ENCODE results near the gene PKD1. TPM values are rescaled to one million over a fixed set of nuclear protein-coding genes. Genes with fewer than 3 reads are reported as not detected.

The PKD1 gene
- total RNA-seq, 1 donor from 2014 or later, result 70.0 TPM

DNA sequence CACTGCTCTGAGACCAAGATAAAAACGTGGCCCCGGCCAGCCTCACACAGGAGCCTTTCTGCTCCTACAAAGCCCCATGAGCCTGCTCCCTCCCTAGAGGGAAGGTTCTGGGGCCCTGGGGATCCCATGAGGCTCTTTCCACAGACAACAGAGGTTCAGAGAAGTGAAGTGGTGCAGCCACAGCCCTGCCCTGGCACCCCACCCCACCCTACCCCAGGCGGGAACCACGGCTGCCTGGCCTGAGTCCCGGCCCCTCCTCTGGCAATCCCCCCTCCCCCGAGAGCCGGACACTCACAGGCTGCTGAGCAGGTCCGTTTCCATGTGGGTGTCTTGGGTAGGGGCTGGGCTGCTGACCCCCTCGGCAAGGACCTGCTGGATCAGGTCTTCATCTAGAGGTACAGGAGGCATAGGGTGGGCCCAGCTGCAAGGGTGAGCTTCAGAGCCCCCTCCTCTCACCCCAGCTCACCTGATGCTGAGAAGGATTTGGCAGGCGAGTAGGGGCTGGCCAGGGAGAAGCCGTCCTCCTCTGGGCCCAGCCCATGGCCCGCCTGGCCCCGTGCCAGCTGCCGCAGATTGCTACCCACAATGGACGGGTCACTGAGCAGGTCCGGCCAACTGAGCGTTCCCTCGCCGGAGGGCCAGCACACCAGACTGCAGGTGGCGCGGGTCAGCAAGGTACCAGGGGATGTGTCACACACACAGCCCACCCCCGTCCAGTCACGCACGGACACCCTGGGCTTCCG is 38.7 kb downstream of the PKD1 start:
- no peak for DNase-seq (ENCODE audit: low spot score)
- peaks cover 12% of the 10 kb centered on the region for H3K36me3 Mint-ChIP-seq (ENCODE audit: low read depth, unreplicated experiment)
- H3K27me3 Mint-ChIP-seq (ENCODE audit: unreplicated experiment), result peaks cover 11% of the 10 kb centered on the region
- H3K27ac Mint-ChIP-seq (ENCODE audit: unreplicated experiment), result no peak overlapping the region
- no peaks in the 10 kb centered on the region for H3K4me1 Mint-ChIP-seq (ENCODE audit: unreplicated experiment)
- H3K4me3 Mint-ChIP-seq (ENCODE audit: unreplicated experiment), result no peak overlapping the region
- H3K9me3 Mint-ChIP-seq (ENCODE audit: unreplicated experiment), result no peaks in the 10 kb centered on the region
- TF ChIP-seq, protein P1, sequence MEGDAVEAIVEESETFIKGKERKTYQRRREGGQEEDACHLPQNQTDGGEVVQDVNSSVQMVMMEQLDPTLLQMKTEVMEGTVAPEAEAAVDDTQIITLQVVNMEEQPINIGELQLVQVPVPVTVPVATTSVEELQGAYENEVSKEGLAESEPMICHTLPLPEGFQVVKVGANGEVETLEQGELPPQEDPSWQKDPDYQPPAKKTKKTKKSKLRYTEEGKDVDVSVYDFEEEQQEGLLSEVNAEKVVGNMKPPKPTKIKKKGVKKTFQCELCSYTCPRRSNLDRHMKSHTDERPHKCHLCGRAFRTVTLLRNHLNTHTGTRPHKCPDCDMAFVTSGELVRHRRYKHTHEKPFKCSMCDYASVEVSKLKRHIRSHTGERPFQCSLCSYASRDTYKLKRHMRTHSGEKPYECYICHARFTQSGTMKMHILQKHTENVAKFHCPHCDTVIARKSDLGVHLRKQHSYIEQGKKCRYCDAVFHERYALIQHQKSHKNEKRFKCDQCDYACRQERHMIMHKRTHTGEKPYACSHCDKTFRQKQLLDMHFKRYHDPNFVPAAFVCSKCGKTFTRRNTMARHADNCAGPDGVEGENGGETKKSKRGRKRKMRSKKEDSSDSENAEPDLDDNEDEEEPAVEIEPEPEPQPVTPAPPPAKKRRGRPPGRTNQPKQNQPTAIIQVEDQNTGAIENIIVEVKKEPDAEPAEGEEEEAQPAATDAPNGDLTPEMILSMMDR (IDR thresholded peaks at IDR 0.05; ENCODE audit: unreplicated experiment), result no peak

DNA sequence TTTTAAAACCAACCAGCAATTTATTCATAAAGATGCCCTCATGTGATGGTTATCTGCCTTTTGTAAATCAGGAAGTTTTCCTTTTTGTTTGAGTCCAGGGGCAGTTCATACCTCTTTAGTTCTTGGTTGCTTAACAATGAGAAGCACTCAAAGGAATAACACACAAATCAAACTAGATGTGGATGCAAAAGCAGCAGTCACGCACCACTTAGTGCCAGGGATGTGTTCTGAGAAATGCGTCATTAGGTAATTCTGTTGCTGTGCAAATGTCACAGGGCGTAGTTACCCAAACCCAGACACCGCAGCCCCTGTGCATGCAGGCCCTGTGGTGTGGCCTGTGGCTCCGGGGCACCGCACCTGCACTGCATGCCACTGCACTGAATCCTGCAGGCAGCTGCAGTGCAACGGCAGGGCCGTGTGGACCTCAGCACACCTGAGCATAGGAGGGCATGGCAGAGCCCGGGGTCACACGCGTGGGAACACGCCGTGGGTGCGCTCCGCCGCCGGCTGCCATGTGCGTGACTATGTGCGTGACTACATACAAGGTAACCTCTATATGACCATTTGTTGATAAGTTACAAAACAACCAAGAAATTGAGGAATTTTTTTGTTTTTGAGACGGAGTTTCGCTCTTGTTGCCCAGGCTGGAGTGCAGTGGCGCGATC is 39.6 kb downstream of the PKD1 start:
- H3K27me3 Mint-ChIP-seq (ENCODE audit: unreplicated experiment), result peaks cover 9% of the 10 kb centered on the region
- H3K9me3 Mint-ChIP-seq (ENCODE audit: unreplicated experiment), result no peaks in the 10 kb centered on the region
- TF ChIP-seq, protein P1 (IDR thresholded peaks at IDR 0.05; ENCODE audit: unreplicated experiment), result no peak
- peaks cover 8% of the 10 kb centered on the region for H3K36me3 Mint-ChIP-seq (ENCODE audit: low read depth, unreplicated experiment)
- no peaks in the 10 kb centered on the region for H3K4me1 Mint-ChIP-seq (ENCODE audit: unreplicated experiment)
- no peak for DNase-seq (ENCODE audit: low spot score)
- no peak overlapping the region for H3K4me3 Mint-ChIP-seq (ENCODE audit: unreplicated experiment)
- H3K27ac Mint-ChIP-seq (ENCODE audit: unreplicated experiment), result no peak overlapping the region

DNA sequence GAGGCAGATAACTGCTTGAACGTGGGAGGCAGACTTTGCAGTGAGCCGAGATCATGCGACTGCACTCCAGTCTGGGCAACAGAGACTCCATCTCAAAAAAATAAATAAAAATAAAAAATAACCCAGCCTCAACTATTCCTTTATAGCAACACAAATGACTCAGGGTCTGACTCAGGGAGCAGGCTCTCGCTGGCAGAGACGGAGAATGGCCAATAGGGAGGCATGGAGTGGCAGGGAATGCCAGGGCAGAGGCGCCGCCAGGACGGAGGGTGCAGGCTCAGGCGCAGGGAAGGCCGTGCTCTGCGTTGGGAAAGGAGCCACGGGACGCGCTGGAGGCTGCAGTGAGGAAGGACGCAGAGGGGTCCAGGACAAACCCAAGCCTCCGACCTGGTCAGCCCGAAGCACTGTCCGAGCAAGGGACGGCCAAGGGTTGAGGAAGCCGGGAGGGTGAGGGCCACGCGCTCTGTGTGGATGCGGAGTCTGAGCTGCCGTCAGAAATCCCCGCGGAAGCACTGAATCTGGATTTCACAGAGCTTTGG is 40.3 kb downstream of the PKD1 start:
- TF ChIP-seq, protein P1 (IDR thresholded peaks at IDR 0.05; ENCODE audit: unreplicated experiment), result no peak
- Mint-ChIP-seq H3K27ac (ENCODE audit: unreplicated experiment) (no peak overlapping the region), H3K27me3 (ENCODE audit: unreplicated experiment) (peaks cover 10% of the 10 kb centered on the region), H3K4me3 (ENCODE audit: unreplicated experiment) (no peak overlapping the region), H3K9me3 (ENCODE audit: unreplicated experiment) (no peaks in the 10 kb centered on the region), H3K36me3 (ENCODE audit: low read depth, unreplicated experiment) (peaks cover 8% of the 10 kb centered on the region), H3K4me1 (ENCODE audit: unreplicated experiment) (no peaks in the 10 kb centered on the region)
- DNase-seq (ENCODE audit: low spot score), result no peak

DNA sequence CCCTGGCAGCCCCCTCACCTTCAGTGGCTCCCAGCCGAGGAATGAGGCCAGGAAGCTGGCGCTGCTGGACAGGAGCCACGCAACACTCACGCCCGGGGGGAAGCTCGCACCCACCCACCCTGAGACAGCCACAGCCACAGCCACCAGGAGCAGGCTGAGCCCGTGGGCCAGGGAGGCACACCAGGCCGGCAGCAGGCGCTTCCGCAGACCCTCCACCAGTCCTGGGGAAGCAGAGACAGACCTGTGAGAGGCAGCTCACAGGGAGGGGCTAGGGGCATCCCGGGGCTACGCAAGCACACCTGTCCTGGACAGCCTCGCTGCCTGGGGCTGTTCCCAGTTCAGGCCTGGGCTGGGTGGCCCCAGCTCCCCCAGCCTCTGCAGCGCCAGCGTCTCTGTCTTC is 41.9 kb downstream of the PKD1 start:
- Mint-ChIP-seq H3K27me3 (ENCODE audit: unreplicated experiment) (peaks cover 18% of the 10 kb centered on the region), H3K27ac (ENCODE audit: unreplicated experiment) (no peak overlapping the region), H3K4me3 (ENCODE audit: unreplicated experiment) (no peak overlapping the region), H3K4me1 (ENCODE audit: unreplicated experiment) (no peaks in the 10 kb centered on the region), H3K9me3 (ENCODE audit: unreplicated experiment) (no peaks in the 10 kb centered on the region), H3K36me3 (ENCODE audit: low read depth, unreplicated experiment) (peaks cover 12% of the 10 kb centered on the region)
- DNase-seq (ENCODE audit: low spot score), result no peak
- TF ChIP-seq, protein P1 (IDR thresholded peaks at IDR 0.05; ENCODE audit: unreplicated experiment), result no peak

DNA sequence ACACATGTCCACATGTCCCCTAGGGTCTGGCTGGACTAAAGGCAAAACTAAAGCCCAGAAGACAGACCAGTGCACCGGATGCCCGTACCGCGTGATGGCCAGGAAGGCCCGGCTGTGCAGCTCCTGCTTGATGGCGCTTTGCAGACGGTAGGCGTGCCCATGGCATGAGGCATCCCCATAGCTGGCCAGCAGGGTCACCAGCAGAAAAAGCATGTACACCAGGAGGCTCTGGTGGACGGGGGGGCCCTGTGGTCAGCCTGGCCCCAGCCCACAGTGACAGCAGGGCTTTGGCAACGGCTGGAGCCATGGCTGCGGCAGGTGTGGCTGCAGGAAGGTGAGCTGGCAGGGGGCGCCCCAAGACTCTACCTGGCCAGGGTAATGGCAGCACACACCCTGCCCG is 42.8 kb downstream of the PKD1 start:
- DNase-seq (ENCODE audit: low spot score), result no peak
- H3K9me3 Mint-ChIP-seq (ENCODE audit: unreplicated experiment), result no peaks in the 10 kb centered on the region
- H3K36me3 Mint-ChIP-seq (ENCODE audit: low read depth, unreplicated experiment), result peaks cover 12% of the 10 kb centered on the region
- peaks cover 18% of the 10 kb centered on the region for H3K27me3 Mint-ChIP-seq (ENCODE audit: unreplicated experiment)
- TF ChIP-seq, protein P1 (IDR thresholded peaks at IDR 0.05; ENCODE audit: unreplicated experiment), result peak; percentile 15
- H3K27ac Mint-ChIP-seq (ENCODE audit: unreplicated experiment), result no peak overlapping the region
- no peaks in the 10 kb centered on the region for H3K4me1 Mint-ChIP-seq (ENCODE audit: unreplicated experiment)
- peak overlapping the region; percentile 37 for H3K4me3 Mint-ChIP-seq (ENCODE audit: unreplicated experiment)
